WERI-Rb-1 (cell line): ENCODE measurements around the gene LRCH1.

Source experiments
- DNase-seq: peaks from one replicate; pipeline ENCODE4 v3.0.0-alpha.2; 2020
- H3K27ac ChIP-seq: fragments of 250-450 bp; sonication (Bioruptor Pico); 2 replicates; pipeline ENCODE4 v1.5.1; 2020; ENCODE audit warnings: mild to moderate bottlenecking, moderate library complexity
- H3K27me3 ChIP-seq: fragments of 250-450 bp; sonication (Bioruptor Pico); 2 replicates; pipeline ENCODE4 v1.5.1; 2021; ENCODE audit warnings: mild to moderate bottlenecking, low read depth, moderate library complexity; ENCODE audit not compliant: insufficient read depth, severe bottlenecking
- H3K36me3 ChIP-seq: fragments of 250-450 bp; sonication (Bioruptor Pico); 2 replicates; pipeline ENCODE4 v1.5.1; 2020; ENCODE audit warnings: mild to moderate bottlenecking, moderate library complexity
- H3K4me3 ChIP-seq: 2 replicates; pipeline ENCODE4 v1.5.1; 2011; ENCODE audit warnings: low read depth, mild to moderate bottlenecking, control low read depth, low read length
- H3K9me3 ChIP-seq: fragments of 250-450 bp; sonication (Bioruptor Pico); 2 replicates; pipeline ENCODE4 v1.5.1; 2021; ENCODE audit warnings: mild to moderate bottlenecking, moderate library complexity; ENCODE audit not compliant: severe bottlenecking
- TF ChIP-seq, protein P1 (sequence below): IDR thresholded peaks from 2 replicates; pipeline ENCODE4 v1.5.1; 2011; ENCODE audit warnings: low read depth, mild to moderate bottlenecking, control low read depth, inconsistent platforms, low read length

LRCH1 gene

GRCh38 chr13:46717856-46718255, 164.9 kb downstream of the LRCH1 start:
- no peaks in the 10 kb centered on the region for H3K27me3 ChIP-seq
- H3K9me3 ChIP-seq: no peaks in the 10 kb centered on the region
- H3K27ac ChIP-seq: no peak overlapping the region
- TF ChIP-seq, protein P1, sequence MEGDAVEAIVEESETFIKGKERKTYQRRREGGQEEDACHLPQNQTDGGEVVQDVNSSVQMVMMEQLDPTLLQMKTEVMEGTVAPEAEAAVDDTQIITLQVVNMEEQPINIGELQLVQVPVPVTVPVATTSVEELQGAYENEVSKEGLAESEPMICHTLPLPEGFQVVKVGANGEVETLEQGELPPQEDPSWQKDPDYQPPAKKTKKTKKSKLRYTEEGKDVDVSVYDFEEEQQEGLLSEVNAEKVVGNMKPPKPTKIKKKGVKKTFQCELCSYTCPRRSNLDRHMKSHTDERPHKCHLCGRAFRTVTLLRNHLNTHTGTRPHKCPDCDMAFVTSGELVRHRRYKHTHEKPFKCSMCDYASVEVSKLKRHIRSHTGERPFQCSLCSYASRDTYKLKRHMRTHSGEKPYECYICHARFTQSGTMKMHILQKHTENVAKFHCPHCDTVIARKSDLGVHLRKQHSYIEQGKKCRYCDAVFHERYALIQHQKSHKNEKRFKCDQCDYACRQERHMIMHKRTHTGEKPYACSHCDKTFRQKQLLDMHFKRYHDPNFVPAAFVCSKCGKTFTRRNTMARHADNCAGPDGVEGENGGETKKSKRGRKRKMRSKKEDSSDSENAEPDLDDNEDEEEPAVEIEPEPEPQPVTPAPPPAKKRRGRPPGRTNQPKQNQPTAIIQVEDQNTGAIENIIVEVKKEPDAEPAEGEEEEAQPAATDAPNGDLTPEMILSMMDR: no peak
- H3K36me3 ChIP-seq: no peaks in the 10 kb centered on the region; the same call in 1 of the 2 replicates
- H3K4me3 ChIP-seq: no peak overlapping the region
- no peak for DNase-seq

DNA sequence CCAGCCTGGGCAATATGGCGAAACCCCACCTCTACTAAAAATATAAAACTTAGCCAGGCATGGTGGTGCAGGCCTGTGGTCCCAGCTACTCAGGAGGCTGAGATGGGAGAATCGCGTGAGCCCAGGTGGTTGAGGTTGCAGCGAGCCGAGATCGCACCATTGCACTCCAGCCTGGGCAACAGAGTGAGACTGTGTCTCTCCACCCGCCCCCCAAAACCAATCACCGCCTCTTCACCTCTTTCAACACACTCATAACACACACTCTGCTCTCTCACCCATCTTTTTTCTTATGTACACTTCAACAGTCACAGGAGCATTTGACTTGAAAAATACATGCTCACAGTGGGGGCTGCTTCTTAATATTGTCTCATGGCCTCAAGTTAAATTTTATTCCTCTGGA, 167.2 kb downstream of the LRCH1 start:
- DNase-seq: no peak
- peaks cover 10% of the 10 kb centered on the region for H3K36me3 ChIP-seq
- no peaks in the 10 kb centered on the region for H3K27me3 ChIP-seq
- H3K27ac ChIP-seq: no peak overlapping the region
- TF ChIP-seq, protein P1: no peak
- no peaks in the 10 kb centered on the region for H3K9me3 ChIP-seq
- H3K4me3 ChIP-seq: no peak overlapping the region

- Histone ChIP-seq H3K36me3 (peaks cover 12% of the 10 kb centered on the region), H3K27me3 (no peaks in the 10 kb centered on the region), H3K4me3 (no peak overlapping the region), H3K27ac (no peak overlapping the region), H3K9me3 (no peaks in the 10 kb centered on the region)
- TF ChIP-seq, protein P1: no peak
- DNase-seq: no peak
Observed at GRCh38 chr13:46721054-46721453, 168.1 kb downstream of the LRCH1 start.

DNA sequence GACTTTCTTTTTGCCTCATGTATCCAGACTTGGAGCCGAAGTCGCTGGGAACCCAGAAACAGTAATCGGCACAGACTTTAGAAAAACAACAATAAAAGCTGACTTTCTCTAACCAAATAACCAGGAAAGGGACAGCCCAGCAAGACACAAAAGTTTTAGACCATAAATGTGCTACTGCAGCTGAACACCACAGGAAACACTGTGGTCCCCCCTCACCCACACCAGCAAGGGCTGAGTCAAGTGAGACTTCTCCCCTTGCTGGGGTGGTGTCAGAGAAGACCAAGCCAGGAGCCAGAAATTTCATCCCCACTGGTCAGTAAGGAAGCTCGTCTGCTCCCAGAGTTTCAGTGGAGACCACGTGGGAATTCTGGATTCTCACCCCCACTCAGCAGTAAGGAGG, 173.4 kb downstream of the LRCH1 start:
- Histone ChIP-seq H3K27me3 (no peaks in the 10 kb centered on the region), H3K36me3 (peaks cover 18% of the 10 kb centered on the region), H3K27ac (no peak overlapping the region), H3K9me3 (no peaks in the 10 kb centered on the region), H3K4me3 (no peak overlapping the region)
- TF ChIP-seq, protein P1: no peak
- no peak for DNase-seq

- no peak for DNase-seq
- TF ChIP-seq, protein P1: no peak
- Histone ChIP-seq H3K9me3 (no peaks in the 10 kb centered on the region), H3K4me3 (no peak overlapping the region), H3K27ac (no peak overlapping the region), H3K36me3 (peaks cover 18% of the 10 kb centered on the region), H3K27me3 (no peaks in the 10 kb centered on the region)
Observed at GRCh38 chr13:46728777-46729176, 175.8 kb downstream of the LRCH1 start.

GRCh38 chr13:46731535-46731934, 178.6 kb downstream of the LRCH1 start:
- Histone ChIP-seq H3K27ac (no peak overlapping the region), H3K9me3 (no peaks in the 10 kb centered on the region)

More at GRCh38 chr13:46731535-46731934, 178.6 kb downstream of the LRCH1 start:
- Histone ChIP-seq H3K27me3 (no peaks in the 10 kb centered on the region), H3K4me3 (no peak overlapping the region), H3K36me3 (peaks cover 7% of the 10 kb centered on the region)
- TF ChIP-seq, protein P1: no peak
- no peak for DNase-seq
